VCaP (cell line): Measurements from ENCODE around the gene ANGPT4.

ENCODE experiments used
- H3K27ac ChIP-seq: fragments of 450-650 bp; 2 replicates; pipeline ENCODE4 v1.5.1; 2017
- TF ChIP-seq, protein P1 (sequence below): fragments of 450-650 bp; conservative IDR thresholded peaks from 2 replicates; pipeline ENCODE4 v1.5.1; 2017; ENCODE audit warnings: mild to moderate bottlenecking, moderate library complexity

Gene ANGPT4

DNA sequence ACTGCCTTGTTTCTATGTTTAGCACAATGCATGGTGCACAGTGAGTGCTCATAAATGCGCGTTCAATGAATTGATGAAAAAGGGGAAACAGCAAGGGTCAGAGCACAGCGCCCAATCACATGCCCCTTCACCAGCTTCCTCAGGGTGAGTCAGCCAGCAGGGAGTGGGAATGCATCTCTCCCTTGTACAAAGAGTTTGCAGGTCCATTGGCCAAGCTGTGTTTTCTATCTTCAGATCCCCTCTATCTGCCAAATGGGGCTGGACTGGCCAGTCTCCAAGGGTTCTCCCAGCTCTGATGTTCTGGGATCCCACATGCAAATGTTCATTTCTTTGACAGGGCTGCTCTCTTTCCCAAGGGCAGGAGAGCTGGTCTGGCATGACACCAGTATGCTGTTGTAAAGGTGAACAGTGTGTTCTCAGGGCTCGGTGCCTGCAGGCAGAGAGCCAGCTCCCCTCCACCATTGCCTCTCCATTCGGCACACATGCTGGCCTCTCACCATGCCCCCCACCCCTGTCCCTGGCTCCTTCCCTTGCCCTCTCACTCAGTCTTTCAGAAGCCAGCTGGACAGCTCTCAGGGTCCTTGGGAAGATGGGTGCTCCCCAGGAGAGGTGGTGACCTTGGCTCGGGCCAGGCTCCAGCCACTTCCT, 25.0 kb downstream of the ANGPT4 start:
- TF ChIP-seq, protein P1, sequence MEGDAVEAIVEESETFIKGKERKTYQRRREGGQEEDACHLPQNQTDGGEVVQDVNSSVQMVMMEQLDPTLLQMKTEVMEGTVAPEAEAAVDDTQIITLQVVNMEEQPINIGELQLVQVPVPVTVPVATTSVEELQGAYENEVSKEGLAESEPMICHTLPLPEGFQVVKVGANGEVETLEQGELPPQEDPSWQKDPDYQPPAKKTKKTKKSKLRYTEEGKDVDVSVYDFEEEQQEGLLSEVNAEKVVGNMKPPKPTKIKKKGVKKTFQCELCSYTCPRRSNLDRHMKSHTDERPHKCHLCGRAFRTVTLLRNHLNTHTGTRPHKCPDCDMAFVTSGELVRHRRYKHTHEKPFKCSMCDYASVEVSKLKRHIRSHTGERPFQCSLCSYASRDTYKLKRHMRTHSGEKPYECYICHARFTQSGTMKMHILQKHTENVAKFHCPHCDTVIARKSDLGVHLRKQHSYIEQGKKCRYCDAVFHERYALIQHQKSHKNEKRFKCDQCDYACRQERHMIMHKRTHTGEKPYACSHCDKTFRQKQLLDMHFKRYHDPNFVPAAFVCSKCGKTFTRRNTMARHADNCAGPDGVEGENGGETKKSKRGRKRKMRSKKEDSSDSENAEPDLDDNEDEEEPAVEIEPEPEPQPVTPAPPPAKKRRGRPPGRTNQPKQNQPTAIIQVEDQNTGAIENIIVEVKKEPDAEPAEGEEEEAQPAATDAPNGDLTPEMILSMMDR, result no peak
- peak overlapping the region; percentile 89 for H3K27ac ChIP-seq

DNA sequence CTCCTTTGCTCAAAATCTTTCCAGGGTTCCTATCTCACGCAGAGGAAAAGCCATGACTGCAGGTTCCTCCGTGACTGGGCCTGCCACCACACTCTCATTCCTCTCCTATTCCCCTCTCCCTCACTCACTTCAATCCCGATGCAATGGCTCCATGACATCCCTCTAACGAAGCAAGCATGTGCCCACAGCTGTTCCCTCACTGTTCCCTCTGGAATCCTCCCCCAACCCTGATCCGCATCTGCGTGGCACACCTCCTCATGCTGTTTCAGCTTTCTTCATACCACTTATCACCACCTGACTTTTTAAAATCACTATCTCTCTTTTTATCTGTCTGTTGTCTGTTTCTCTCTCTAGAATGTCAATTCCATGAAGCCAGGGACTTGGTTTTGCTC, 25.5 kb downstream of the ANGPT4 start:
- TF ChIP-seq, protein P1, result no peak
- H3K27ac ChIP-seq, result peak overlapping the region; percentile 89

DNA sequence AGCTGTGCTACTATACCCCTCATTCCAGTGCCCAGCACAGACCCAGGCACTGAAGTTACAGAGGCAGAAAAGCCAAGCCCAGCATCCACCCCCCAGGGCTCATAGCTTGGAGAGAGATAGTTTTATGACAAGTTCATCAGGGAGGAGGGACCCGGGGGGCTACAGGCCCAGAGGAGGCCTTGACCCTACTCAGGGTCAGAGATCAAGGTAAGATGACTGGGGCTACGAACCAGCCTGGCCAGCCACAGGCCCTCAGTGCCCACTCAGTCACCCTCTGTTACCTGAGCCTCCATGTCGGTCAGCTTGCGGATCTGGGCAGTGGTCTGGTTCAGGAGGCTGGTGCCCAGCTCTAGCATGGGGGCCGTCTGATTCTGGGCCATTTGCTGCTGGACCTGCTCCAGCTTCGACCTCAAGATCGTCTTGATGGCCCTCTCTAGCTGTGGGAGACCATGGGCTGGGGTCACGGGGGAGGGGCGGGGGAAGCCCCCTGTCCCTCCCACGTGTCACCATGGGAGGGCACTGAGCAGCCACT, 26.1 kb downstream of the ANGPT4 start:
- TF ChIP-seq, protein P1, result no peak

DNA sequence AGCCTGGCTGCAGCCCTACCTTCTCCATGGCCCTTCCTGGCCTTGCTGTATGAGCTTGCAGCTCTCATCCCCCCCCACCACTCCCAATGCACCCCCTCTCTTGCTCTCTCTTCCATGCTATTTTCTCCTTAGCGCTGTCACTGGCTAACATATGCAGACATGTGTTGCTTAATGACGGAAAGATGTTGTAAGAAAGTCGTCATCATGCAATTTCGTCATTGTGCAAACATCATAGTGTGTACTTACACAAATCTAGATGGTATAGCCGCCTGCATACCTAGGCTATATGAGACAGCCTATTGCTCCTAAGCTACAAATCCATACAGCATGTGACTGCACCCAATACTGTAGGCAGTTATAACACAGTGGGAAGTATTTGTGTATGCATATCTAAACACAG, 27.0 kb downstream of the ANGPT4 start:
- peak overlapping the region; percentile 89 for H3K27ac ChIP-seq
- TF ChIP-seq, protein P1, result no peak

More for the DNA sequence above, 26.1 kb downstream of the ANGPT4 start:
- peak overlapping the region; percentile 89 for H3K27ac ChIP-seq

DNA sequence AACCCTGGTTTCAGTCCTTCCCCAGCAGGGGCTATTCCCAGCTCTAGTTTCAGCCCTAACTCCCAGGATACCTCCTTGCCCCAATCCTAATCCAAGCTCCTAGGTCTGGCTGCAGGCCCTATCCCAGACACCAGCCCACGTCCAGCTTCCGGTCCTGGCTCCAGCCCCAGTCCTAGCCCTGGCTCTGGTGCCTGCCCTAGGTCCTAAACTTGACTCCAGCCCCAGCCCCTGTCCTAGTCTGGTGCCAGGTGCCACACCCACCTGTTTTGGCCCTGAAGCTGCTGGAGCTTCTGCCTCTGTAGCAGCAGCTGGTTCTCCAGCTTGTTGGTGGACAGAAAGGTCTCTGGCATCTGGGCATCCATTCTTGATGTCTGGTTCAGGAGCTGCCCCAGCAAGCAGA, 28.1 kb downstream of the ANGPT4 start:
- H3K27ac ChIP-seq, result peak overlapping the region; percentile 89
- TF ChIP-seq, protein P1, result no peak

DNA sequence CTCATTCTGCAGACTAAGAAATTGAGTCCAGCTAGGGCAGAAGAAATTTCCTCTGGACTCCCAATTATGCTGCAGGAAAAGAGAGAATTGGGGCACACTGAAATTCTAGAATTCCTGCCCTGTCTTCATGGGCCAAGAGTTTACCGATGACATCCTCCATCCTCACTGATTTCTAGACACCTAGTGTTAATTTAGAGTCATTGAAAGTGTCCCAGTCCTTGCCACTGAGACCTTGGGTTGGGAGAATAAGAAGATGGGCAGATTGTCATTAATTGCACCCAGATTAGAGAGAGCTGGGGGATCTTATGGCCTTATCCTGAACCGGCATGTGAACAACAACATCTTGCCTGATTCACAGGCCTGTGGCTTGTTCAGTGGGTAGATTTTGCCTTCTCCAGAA, 29.0 kb downstream of the ANGPT4 start:
- TF ChIP-seq, protein P1, result no peak
- peak overlapping the region; percentile 89 for H3K27ac ChIP-seq

DNA sequence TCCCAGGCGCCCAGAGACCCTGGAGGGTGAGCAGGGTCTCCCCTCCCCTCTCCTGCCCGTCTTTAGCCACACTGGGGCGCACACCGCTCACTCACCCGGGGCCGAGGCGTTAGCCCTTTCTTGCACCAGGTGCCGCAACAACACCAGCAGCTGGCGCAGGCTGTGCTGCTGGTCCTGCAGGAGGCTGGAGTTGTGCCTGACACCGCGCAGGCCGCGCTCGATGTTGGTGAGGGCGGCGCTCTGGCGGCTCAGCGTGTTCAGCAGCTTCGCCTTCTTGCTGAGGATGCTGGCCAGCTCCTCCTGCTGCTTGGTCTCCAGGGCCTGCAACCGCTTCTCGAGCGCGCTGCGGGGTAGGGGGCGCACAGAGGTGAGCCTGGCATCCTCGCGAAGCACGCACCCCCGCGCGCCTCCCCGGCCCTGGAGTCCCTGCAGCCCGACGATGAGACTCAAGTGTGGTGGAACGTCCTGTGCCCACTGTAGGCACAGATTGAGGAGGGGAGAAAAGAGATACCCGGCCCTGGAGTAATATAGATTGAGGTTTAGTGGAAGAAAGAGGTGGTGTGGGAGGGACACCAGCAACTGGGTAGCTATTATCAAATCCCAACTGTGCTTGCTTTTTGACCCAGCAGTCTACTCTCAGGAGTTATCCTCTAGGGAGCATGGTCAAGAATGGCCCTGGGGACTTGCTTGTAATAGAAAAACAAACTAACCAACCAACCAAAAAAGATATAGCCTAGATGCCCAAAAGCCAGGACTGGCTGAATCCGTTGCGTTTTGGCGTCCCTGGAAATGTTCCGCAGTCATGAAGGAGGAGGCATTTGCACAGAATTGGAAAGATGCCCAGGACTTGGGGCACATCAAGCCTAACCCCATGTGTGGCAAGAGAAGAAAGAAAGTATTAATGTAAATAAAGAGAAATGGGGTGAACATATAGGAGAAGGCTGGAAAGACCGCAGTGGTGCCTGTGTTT, 30.9 kb downstream of the ANGPT4 start:
- TF ChIP-seq, protein P1, result no peak
- no peak overlapping the region for H3K27ac ChIP-seq
